PFSK-1 (cell line): ENCODE data around the gene SLC46A3.

Experiments
- POLR2AphosphoS5 ChIP-seq: IDR thresholded peaks from 2 replicates; pipeline ENCODE4 v1.6.1; 2012; ENCODE audit warnings: low read depth, mild to moderate bottlenecking, control low read depth, low read length, moderate library complexity
- REST ChIP-seq, 2 experiments: IDR thresholded peaks; 2 replicates each; pipeline versions ENCODE4 v1.6.1 to v1.8.0; 2011 to 2012; ENCODE audit warnings: low read depth in 2 of 2, low read length in 2 of 2, control low read depth in 1 of 2, inconsistent platforms in 1 of 2, mild to moderate bottlenecking in 1 of 2, moderate library complexity in 1 of 2; ENCODE audit not compliant: insufficient read depth in 1 of 2
- SIN3A ChIP-seq: IDR thresholded peaks from 2 replicates; pipeline ENCODE4 v1.6.1; 2012; ENCODE audit warnings: mild to moderate bottlenecking, low read length, moderate library complexity, borderline replicate concordance; ENCODE audit not compliant: insufficient read depth
- TAF1 ChIP-seq: IDR thresholded peaks from 2 replicates; pipeline ENCODE4 v1.6.1; 2012; ENCODE audit warnings: low read length, control low read depth, borderline replicate concordance; ENCODE audit not compliant: insufficient read depth

GRCh38 chr13:28725046-28725610 is 6.4 kb upstream of the SLC46A3 start:
- TF ChIP-seq POLR2AphosphoS5 (no peak), REST (IDR thresholded peaks at IDR 0.05; ENCODE audit: insufficient read depth in 1 of 2, low read depth in 2 of 2, low read length in 2 of 2) (no peak), TAF1 (no peak), SIN3A (no peak)
